ENCODE data around the gene CYP1A2. TPM values are rescaled to one million over a fixed set of nuclear protein-coding genes. Genes with fewer than 3 reads are reported as not detected.

CYP1A2 gene
- total RNA-seq, 2 experiments from 2014 or later, result not detected

DNA sequence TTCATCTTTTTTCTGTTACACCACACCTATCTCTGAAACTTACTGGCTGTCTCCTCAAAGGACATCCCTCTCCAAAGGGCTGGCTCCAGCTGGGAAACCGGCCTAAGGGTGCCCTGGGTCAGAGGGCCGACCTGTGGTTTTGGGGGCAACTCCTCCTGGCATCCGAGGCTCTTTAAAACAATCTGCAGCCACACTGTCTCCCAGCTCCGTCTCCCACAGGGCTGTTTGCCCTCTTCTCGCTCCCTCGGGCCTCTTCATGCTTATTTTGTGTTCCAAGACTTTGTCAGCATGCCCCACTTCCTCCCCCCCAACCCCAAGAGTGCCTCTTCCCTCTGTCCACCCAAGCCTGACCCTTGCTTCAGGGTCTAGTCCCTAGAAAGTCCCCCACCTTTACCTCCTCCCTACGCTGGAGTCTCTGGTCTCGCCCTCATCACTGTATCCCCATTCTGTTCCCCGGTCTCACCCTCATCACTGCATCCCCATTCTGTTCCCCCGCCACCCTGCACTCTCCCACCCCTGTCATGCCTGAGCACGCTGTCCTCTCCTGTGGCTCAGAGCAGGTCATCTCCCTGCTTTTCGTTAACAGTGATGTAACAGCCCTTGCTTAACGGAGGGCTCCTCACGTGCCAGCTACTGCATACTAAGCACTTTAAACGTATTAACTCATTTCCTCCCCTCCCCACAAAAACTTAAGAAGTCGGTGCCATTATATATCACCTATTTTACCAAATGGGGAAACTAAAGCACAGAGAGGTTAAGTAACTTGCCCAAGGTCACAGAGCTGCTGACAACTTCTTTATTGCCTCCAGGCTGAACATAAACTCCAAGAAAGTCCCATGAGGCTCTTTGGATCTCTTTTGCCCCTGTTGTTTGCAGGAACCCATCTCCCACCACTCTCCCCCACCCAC is 32.1 kb downstream of the CYP1A2 start:
- peak; percentile 24 for ATAC-seq (ENCODE audit: poor library complexity)
- no peaks in the 10 kb centered on the region for H3K9me3 Mint-ChIP-seq
- intact Hi-C loops (cut with DNase I, micrococcal nuclease), result loop anchor here (1.0 to 10.0 kb wide), 11 partner anchors 9 to 786 kb away; partner anchors contain the start of genes C15orf39 (in 2 of the 2), ARID3B (in 1 of the 2), COX5A (in 1 of the 2) and PML (in 1 of the 2)
- POLR2A ChIA-PET, result interaction anchor here (0.7 to 33.5 kb wide), 11 partner anchors 2 to 671 kb away, joined by 3 to 925 read pairs (median 4); partner anchors contain the start of genes CLK3, COX5A, CSK and FAM219B
- Histone ChIP-seq H3K4me1 (ENCODE audit: insufficient read depth, low read length) (peaks cover 88% of the 10 kb centered on the region), H3K27me3 (ENCODE audit: control insufficient read depth in 1 of 2, insufficient read depth in 2 of 2, low read length in 2 of 2) (no peaks in the 10 kb centered on the region), H3K9me3 (ENCODE audit: control insufficient read depth in 1 of 2, insufficient read depth in 1 of 2, low read length in 2 of 2) (no peaks in the 10 kb centered on the region), H3K27ac (ENCODE audit: low read depth in 1 of 2, low read length in 2 of 2) (peak overlapping the region; percentile 84 to 93), H3K36me3 (ENCODE audit: insufficient read depth, low read length) (peaks cover 11% of the 10 kb centered on the region), H3K4me3 (ENCODE audit: low read length) (peak overlapping the region; percentile 60)
- H3K27me3 Mint-ChIP-seq, result no peaks in the 10 kb centered on the region
- peak overlapping the region; percentile 89 for H3K4me3 Mint-ChIP-seq
- CTCF ChIA-PET, result interaction anchor here (0.9 to 9.5 kb wide), 7 partner anchors 7 to 160 kb away, joined by 4 to 231 read pairs (median 37); partner anchors contain the start of gene COX5A
- peaks cover 69% of the 10 kb centered on the region for H3K4me1 Mint-ChIP-seq (ENCODE audit: low read depth)
- H3K27ac Mint-ChIP-seq, result peak overlapping the region; percentile 94
- DNase-seq, result peak in 7 of 14 experiments; percentile 41 to 88 (median 66)
- TF ChIP-seq, protein P1, sequence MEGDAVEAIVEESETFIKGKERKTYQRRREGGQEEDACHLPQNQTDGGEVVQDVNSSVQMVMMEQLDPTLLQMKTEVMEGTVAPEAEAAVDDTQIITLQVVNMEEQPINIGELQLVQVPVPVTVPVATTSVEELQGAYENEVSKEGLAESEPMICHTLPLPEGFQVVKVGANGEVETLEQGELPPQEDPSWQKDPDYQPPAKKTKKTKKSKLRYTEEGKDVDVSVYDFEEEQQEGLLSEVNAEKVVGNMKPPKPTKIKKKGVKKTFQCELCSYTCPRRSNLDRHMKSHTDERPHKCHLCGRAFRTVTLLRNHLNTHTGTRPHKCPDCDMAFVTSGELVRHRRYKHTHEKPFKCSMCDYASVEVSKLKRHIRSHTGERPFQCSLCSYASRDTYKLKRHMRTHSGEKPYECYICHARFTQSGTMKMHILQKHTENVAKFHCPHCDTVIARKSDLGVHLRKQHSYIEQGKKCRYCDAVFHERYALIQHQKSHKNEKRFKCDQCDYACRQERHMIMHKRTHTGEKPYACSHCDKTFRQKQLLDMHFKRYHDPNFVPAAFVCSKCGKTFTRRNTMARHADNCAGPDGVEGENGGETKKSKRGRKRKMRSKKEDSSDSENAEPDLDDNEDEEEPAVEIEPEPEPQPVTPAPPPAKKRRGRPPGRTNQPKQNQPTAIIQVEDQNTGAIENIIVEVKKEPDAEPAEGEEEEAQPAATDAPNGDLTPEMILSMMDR (IDR thresholded peaks at IDR 0.05), result no peak
- peaks cover 24% of the 10 kb centered on the region for H3K36me3 Mint-ChIP-seq (ENCODE audit: low read depth)

DNA sequence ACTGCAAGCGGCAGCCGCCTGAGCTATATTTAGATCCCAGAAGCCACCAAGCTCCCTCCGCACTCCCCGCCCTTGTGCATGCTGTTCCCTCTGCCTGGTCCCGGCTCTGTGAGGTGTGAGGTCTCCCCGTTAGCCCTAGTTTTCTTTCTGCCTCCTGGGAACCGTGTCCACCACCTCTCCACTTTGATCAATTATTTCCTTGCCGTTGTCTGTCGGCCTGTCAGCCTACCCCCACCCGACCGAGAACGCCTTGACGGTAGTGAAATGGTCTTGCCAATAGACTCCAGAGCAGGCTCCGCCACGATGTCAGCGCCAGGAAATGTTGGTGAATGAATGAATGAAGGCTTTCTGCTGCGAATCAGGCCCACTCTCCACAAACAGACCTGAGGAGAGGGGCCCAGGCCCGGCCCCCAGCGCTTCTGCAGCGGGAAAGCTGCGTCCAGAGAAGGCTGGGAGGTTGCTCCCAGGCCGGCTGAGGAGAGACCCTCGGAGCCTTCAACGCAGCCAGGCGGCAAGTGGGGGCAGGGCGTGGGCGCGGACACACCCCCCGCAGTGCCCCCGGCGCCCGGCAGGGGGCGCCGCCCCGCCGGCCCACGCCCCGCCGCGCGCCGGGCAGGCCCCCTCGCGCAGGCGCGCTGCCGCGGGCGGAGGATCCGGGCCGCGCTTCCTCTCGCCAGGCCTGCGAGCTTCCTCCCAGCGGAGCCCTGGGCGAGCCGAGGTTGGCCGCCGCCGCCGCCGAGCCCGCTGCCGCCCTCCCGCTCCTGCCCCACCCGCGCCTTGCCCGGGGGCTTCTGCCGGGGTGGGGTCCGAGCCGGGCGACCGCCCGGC is 33.0 kb downstream of the CYP1A2 start, which contains the start of gene CSK:
TSS of gene CSK (plus strand) at position 650 of the 828 bp plus-strand sequence. CDS start 16,218 bp downstream, outside the sequence.
- peak within 1 kb of the TSS; percentile 84 to 93 for H3K27ac ChIP-seq (ENCODE audit: low read depth in 1 of 2, low read length in 2 of 2)
- ATAC-seq (ENCODE audit: poor library complexity) (peak; percentile 59), DNase-seq (peak; percentile 59 to 94 (median 80))
- H3K27ac Mint-ChIP-seq, result peak within 1 kb of the TSS; percentile 94
- ChIA-PET POLR2A (interaction anchor here (0.6 to 33.5 kb wide), 12 partner anchors 2 to 670 kb away, joined by 3 to 925 read pairs (median 4); partner anchors contain the start of genes CLK3, COX5A, CSK and CYP1A1), CTCF (interaction anchor here (0.9 to 9.5 kb wide), 6 partner anchors 10 to 161 kb away, joined by 4 to 231 read pairs (median 21); partner anchors contain the start of gene COX5A)
- no peaks in the 10 kb centered on the region for H3K9me3 ChIP-seq (ENCODE audit: control insufficient read depth in 1 of 2, insufficient read depth in 1 of 2, low read length in 2 of 2)
- H3K27me3 Mint-ChIP-seq, result no peaks in the 10 kb centered on the region
- intact Hi-C loops (cut with DNase I, micrococcal nuclease), result loop anchor here (1.0 to 10.0 kb wide), 11 partner anchors 8 to 787 kb away; partner anchors contain the start of genes C15orf39 (in 2 of the 2), ARID3B (in 1 of the 2), COX5A (in 1 of the 2) and PML (in 1 of the 2)
- no peaks in the 10 kb centered on the region for H3K9me3 Mint-ChIP-seq
- peaks cover 27% of the 10 kb centered on the region for H3K36me3 Mint-ChIP-seq (ENCODE audit: low read depth)
- H3K36me3 ChIP-seq (ENCODE audit: insufficient read depth, low read length), result peaks cover 16% of the 10 kb centered on the region
- TF ChIP-seq, protein P1 (IDR thresholded peaks at IDR 0.05), result peak; percentile 59
- H3K4me3 Mint-ChIP-seq, result peak within 1 kb of the TSS; percentile 90
- peak within 1 kb of the TSS; percentile 100 for H3K4me3 ChIP-seq (ENCODE audit: low read length)
- H3K27me3 ChIP-seq (ENCODE audit: control insufficient read depth in 1 of 2, insufficient read depth in 2 of 2, low read length in 2 of 2), result no peaks in the 10 kb centered on the region
- peaks cover 65% of the 10 kb centered on the region for H3K4me1 Mint-ChIP-seq (ENCODE audit: low read depth)
- H3K4me1 ChIP-seq (ENCODE audit: insufficient read depth, low read length), result peaks cover 88% of the 10 kb centered on the region

All from CD4-positive, alpha-beta T cell (primary cell).